OCI-LY3 (cell line): Measurements from ENCODE around the gene DAG1.

Experiments
- H2AFZ ChIP-seq: fragments of 200-600, 300-600 bp; shearing (Covaris generic); 2 replicates; pipeline ENCODE4 v1.6.0; 2014; ENCODE audit warnings: antibody characterized with exemption, low read depth, low read length
- H3K27ac ChIP-seq: fragments of 200-600, 300-600 bp; sonication (generic); 2 replicates; pipeline ENCODE4 v1.5.1; 2014; ENCODE audit warnings: mild to moderate bottlenecking, low read length, moderate library complexity, mixed read lengths
- H3K27me3 ChIP-seq: fragments of 200-600, 300-600 bp; sonication (generic); 2 replicates; pipeline ENCODE4 v1.6.1; 2014; ENCODE audit warnings: low read depth, low read length, mixed read lengths
- H3K36me3 ChIP-seq: fragments of 200-600, 300-600 bp; sonication (generic); replicated peaks from 2 replicates; pipeline ENCODE3; 2014; ENCODE audit warnings: low read depth, low read length, mixed read lengths
- H3K4me1 ChIP-seq: fragments of 300-600, 200-600 bp; sonication (generic); 2 replicates; pipeline ENCODE4 v1.6.1; 2014; ENCODE audit warnings: low read length, mixed read lengths
- H3K4me2 ChIP-seq: fragments of 200-600, 300-600 bp; sonication (generic); 2 replicates; pipeline ENCODE4 v1.6.1; 2014; ENCODE audit warnings: low read length, mixed read lengths
- H3K4me3 ChIP-seq: fragments of 300-600, 200-600 bp; sonication (generic); 2 replicates; pipeline ENCODE4 v1.5.1; 2014; ENCODE audit warnings: antibody characterized with exemption, mild to moderate bottlenecking, low read length, moderate library complexity
- H3K79me2 ChIP-seq: fragments of 300-600, 200-600 bp; shearing (Covaris generic); 2 replicates; pipeline ENCODE4 v1.6.1; 2014; ENCODE audit warnings: mild to moderate bottlenecking, low read length, mixed read lengths
- H3K9ac ChIP-seq: fragments of 300-600, 200-600 bp; shearing (Covaris generic); 2 replicates; pipeline ENCODE4 v1.6.0; 2014; ENCODE audit warnings: mild to moderate bottlenecking, low read length, moderate library complexity
- H3K9me3 ChIP-seq: fragments of 200-600, 300-600 bp; shearing (Covaris generic); 2 replicates; pipeline ENCODE4 v1.6.1; 2014; ENCODE audit warnings: low read length, mixed read lengths; ENCODE audit not compliant: insufficient read depth
- H4K20me1 ChIP-seq: fragments of 200-600, 300-600 bp; sonication (generic); 2 replicates; pipeline ENCODE4 v1.6.1; 2016; ENCODE audit warnings: low read length, mixed read lengths; ENCODE audit not compliant: insufficient read depth
- CTCF ChIP-seq: fragments of 200-600, 300-600 bp; sonication (generic); IDR thresholded peaks from 2 replicates; pipeline ENCODE4 v1.5.1; 2014; ENCODE audit warnings: antibody characterized with exemption, low read length, low read depth
- EZH2phosphoT487 ChIP-seq: fragments of 200-600 bp; shearing (Covaris generic); IDR thresholded peaks from 2 replicates; pipeline ENCODE4 v1.6.1; 2018; ENCODE audit warnings: antibody characterized with exemption, mixed run types, low read depth

DAG1 gene

DNA sequence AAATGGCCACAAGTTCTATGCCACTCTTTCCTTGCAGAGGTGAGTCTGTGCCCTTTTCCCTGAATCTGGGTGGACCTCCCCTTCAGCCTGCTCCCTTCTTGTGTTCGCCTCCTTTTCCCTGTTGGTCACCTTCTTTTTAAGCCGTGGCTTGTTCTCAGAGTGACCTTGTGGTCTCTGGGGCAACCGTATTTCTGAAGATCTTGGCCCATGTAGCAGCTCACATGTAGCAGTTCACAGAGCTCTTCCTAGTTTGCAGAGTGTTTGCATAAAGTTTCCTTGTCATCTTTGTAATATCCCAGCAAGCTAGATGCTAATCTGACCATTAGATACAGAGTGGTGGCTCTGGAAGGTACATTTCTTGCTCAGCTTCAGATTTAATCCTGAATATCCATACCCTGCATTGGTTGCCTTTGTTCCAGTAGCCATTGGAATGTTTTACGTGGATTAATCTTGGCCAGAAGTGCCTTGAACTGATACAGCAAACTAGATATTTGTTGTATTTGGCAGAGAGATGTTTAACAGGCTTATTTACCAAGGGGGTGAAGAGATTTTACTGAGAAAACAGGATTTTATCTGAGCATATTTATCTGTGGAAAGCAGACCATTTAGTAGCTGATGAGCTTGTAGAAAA is 43.5 kb downstream of the DAG1 start:
- H3K79me2 ChIP-seq: no peaks in the 10 kb centered on the region
- H3K9ac ChIP-seq: no peak overlapping the region
- H3K4me2 ChIP-seq: no peak overlapping the region
- H3K27me3 ChIP-seq: no peaks in the 10 kb centered on the region
- no peak overlapping the region for H2AFZ ChIP-seq
- TF ChIP-seq EZH2phosphoT487 (no peak), CTCF (no peak)
- H4K20me1 ChIP-seq: peaks cover 7% of the 10 kb centered on the region; the same call in 1 of the 2 replicates
- no peak overlapping the region for H3K27ac ChIP-seq
- H3K9me3 ChIP-seq: no peaks in the 10 kb centered on the region
- peaks cover 30% of the 10 kb centered on the region for H3K36me3 ChIP-seq
- no peak overlapping the region for H3K4me3 ChIP-seq
- no peaks in the 10 kb centered on the region for H3K4me1 ChIP-seq

- H3K9ac ChIP-seq: no peak overlapping the region
- no peak overlapping the region for H3K4me2 ChIP-seq
- H3K9me3 ChIP-seq: no peaks in the 10 kb centered on the region
- TF ChIP-seq CTCF (no peak), EZH2phosphoT487 (no peak)
- peaks cover 22% of the 10 kb centered on the region for H3K36me3 ChIP-seq
- H3K27me3 ChIP-seq: no peaks in the 10 kb centered on the region
- H3K4me1 ChIP-seq: no peaks in the 10 kb centered on the region
- H4K20me1 ChIP-seq: peaks cover 22% of the 10 kb centered on the region; the same call in 1 of the 2 replicates
- no peak overlapping the region for H2AFZ ChIP-seq
- H3K4me3 ChIP-seq: no peak overlapping the region
- H3K79me2 ChIP-seq: no peaks in the 10 kb centered on the region
- H3K27ac ChIP-seq: no peak overlapping the region
Observed at GRCh38 chr3:49518016-49518415, 47.9 kb downstream of the DAG1 start.

- no peak overlapping the region for H3K4me3 ChIP-seq
- peaks cover 25% of the 10 kb centered on the region; the same call in 1 of the 2 replicates for H4K20me1 ChIP-seq
- H3K27ac ChIP-seq: no peak overlapping the region
- H3K9me3 ChIP-seq: no peaks in the 10 kb centered on the region
- H3K4me1 ChIP-seq: peaks cover 1% of the 10 kb centered on the region; the same call in 1 of the 2 replicates
- H3K79me2 ChIP-seq: no peaks in the 10 kb centered on the region
- peaks cover 21% of the 10 kb centered on the region for H3K36me3 ChIP-seq
- TF ChIP-seq EZH2phosphoT487 (no peak), CTCF (no peak)
- no peaks in the 10 kb centered on the region for H3K27me3 ChIP-seq
- no peak overlapping the region for H3K4me2 ChIP-seq
- H2AFZ ChIP-seq: no peak overlapping the region
- no peak overlapping the region for H3K9ac ChIP-seq
Observed at GRCh38 chr3:49518441-49518840, 48.4 kb downstream of the DAG1 start.

- peaks cover 19% of the 10 kb centered on the region for H3K36me3 ChIP-seq
- H3K9me3 ChIP-seq: no peaks in the 10 kb centered on the region
- no peaks in the 10 kb centered on the region for H3K27me3 ChIP-seq
- no peak overlapping the region for H3K4me2 ChIP-seq
- no peak overlapping the region for H3K9ac ChIP-seq
- no peaks in the 10 kb centered on the region for H3K79me2 ChIP-seq
- H3K4me3 ChIP-seq: no peak overlapping the region
- TF ChIP-seq EZH2phosphoT487: no peak
- TF ChIP-seq CTCF: no peak
- H4K20me1 ChIP-seq: peaks cover 31% of the 10 kb centered on the region; the same call in 1 of the 2 replicates
- H3K27ac ChIP-seq: no peak overlapping the region
- peaks cover 10% of the 10 kb centered on the region for H3K4me1 ChIP-seq
- no peak overlapping the region for H2AFZ ChIP-seq
Observed at GRCh38 chr3:49519296-49519695, 49.2 kb downstream of the DAG1 start.
